HEK293T (cell line): ENCODE data around the gene TBL1X.

ENCODE experiments used
- CTCF ChIA-PET: fragments of 350-600 bp; formaldehyde crosslinking; extraction: SDS; loops from one replicate; lab custom pipeline; 2021; ENCODE audit warnings: antibody characterized with exemption, inconsistent platforms; lab: Yijun Ruan, JAX
- POLR2A ChIA-PET: fragments of 350-600 bp; formaldehyde crosslinking; extraction: SDS; loops from one replicate; lab custom pipeline; 2020; ENCODE audit warnings: antibody characterized with exemption, inconsistent platforms; lab: Yijun Ruan, JAX
- DNase-seq: peaks from one replicate; pipeline ENCODE4 v3.0.0; 2012; ENCODE audit warnings: mixed read lengths; ENCODE audit errors: extremely low spot score
- ARNT ChIP-seq: fragments of 450-650 bp; IDR thresholded peaks from 2 replicates; pipeline ENCODE4 v1.6.1; 2017; ENCODE audit warnings: mild to moderate bottlenecking
- BHLHE40 ChIP-seq: fragments of 450-650 bp; IDR thresholded peaks from 2 replicates; pipeline ENCODE4 v1.6.1; 2016; ENCODE audit warnings: mild to moderate bottlenecking, moderate library complexity, borderline replicate concordance
- CTBP1 ChIP-seq: fragments of 450-650 bp; IDR thresholded peaks from 2 replicates; pipeline ENCODE4 v1.6.1; 2016; ENCODE audit warnings: borderline replicate concordance
- ELF4 ChIP-seq: fragments of 450-650 bp; IDR thresholded peaks from 2 replicates; pipeline ENCODE4 v1.6.1; 2017; ENCODE audit warnings: antibody characterized with exemption
- FOXA1 ChIP-seq: fragments of 450-650 bp; IDR thresholded peaks from 2 replicates; pipeline ENCODE4 v1.6.1; 2016; ENCODE audit warnings: mild to moderate bottlenecking
- FOXK2 ChIP-seq: fragments of 450-650 bp; IDR thresholded peaks from 2 replicates; pipeline ENCODE4 v1.6.1; 2016; ENCODE audit warnings: mild to moderate bottlenecking
- FOXM1 ChIP-seq: fragments of 450-650 bp; IDR thresholded peaks from 2 replicates; pipeline ENCODE4 v1.6.1; 2017; ENCODE audit warnings: mild to moderate bottlenecking, borderline replicate concordance
- HDGF ChIP-seq: fragments of 450-650 bp; IDR thresholded peaks from 2 replicates; pipeline ENCODE4 v1.6.1; 2017; ENCODE audit warnings: antibody characterized with exemption, borderline replicate concordance
- L3MBTL2 ChIP-seq: fragments of 450-650 bp; conservative IDR thresholded peaks from 2 replicates; pipeline ENCODE4 v1.6.1; 2016; ENCODE audit warnings: mild to moderate bottlenecking
- LEF1 ChIP-seq: fragments of 450-650 bp; IDR thresholded peaks from 2 replicates; pipeline ENCODE4 v1.6.1; 2017; ENCODE audit warnings: mild to moderate bottlenecking, borderline replicate concordance
- NFRKB ChIP-seq: fragments of 450-650 bp; IDR thresholded peaks from 2 replicates; pipeline ENCODE4 v1.6.1; 2016; ENCODE audit warnings: mild to moderate bottlenecking, moderate library complexity
- PKNOX1 ChIP-seq: fragments of 450-650 bp; IDR thresholded peaks from 2 replicates; pipeline ENCODE4 v1.6.1; 2016
- SP1 ChIP-seq: fragments of 450-650 bp; IDR thresholded peaks from 2 replicates; pipeline ENCODE4 v1.6.1; 2017
- SUZ12 ChIP-seq: fragments of 450-650 bp; IDR thresholded peaks from 2 replicates; pipeline ENCODE4 v1.6.1; 2016; ENCODE audit warnings: mild to moderate bottlenecking
- TARDBP ChIP-seq: fragments of 450-650 bp; IDR thresholded peaks from 2 replicates; pipeline ENCODE4 v1.6.1; 2016
- ZNF384 ChIP-seq: fragments of 450-650 bp; IDR thresholded peaks from 2 replicates; pipeline ENCODE4 v1.6.1; 2016

The TBL1X gene

GRCh38 chrX:9707306-9708033 lies 242.6 kb downstream of the TBL1X start:
- DNase-seq, result no peak
- CTCF ChIA-PET, result interaction anchor here (0.6 kb wide), 1 partner anchor 732 kb away, joined by 3 read pairs; no protein-coding TSS in a partner anchor
- TF ChIP-seq ARNT (no peak), L3MBTL2 (no peak), CTBP1 (no peak), ZNF384 (no peak), FOXK2 (no peak), FOXA1 (no peak), SUZ12 (no peak), SP1 (no peak), TARDBP (no peak), FOXM1 (no peak), PKNOX1 (no peak), ELF4 (no peak), HDGF (no peak), NFRKB (no peak), LEF1 (no peak), BHLHE40 (no peak)
- POLR2A ChIA-PET, result interaction anchor here (1.0 kb wide), 1 partner anchor 244 kb away, joined by 3 read pairs; no protein-coding TSS in a partner anchor

- CTCF ChIA-PET, result no interaction called here
- DNase-seq, result no peak
- POLR2A ChIA-PET, result interaction anchor here (1.0 kb wide), 1 partner anchor 245 kb away, joined by 3 read pairs; no protein-coding TSS in a partner anchor
- TF ChIP-seq ZNF384 (no peak), L3MBTL2 (no peak), CTBP1 (no peak), BHLHE40 (no peak), SP1 (no peak), ELF4 (no peak), SUZ12 (no peak), FOXK2 (no peak), PKNOX1 (no peak)
Measured at GRCh38 chrX:9708086-9708485, 243.2 kb downstream of the TBL1X start.

GRCh38 chrX:9708923-9709553 lies 244.2 kb downstream of the TBL1X start:
- TF ChIP-seq LEF1 (peak; percentile 73; the same call in 1 of the 2 replicates), FOXA1 (no peak), BHLHE40 (no peak), PKNOX1 (no peak), SP1 (no peak)
- CTCF ChIA-PET, result no interaction called here
- peak; percentile 80 for DNase-seq

GRCh38 chrX:9710332-9710731 lies 245.5 kb downstream of the TBL1X start:
- TF ChIP-seq TARDBP (no peak), NFRKB (no peak), LEF1 (no peak), ZNF384 (no peak), CTBP1 (no peak), PKNOX1 (no peak), SP1 (no peak)
- no peak for DNase-seq
- POLR2A ChIA-PET, result no interaction called here
- CTCF ChIA-PET, result interaction anchor here (0.7 kb wide), 1 partner anchor 625 kb away, joined by 3 read pairs; no protein-coding TSS in a partner anchor

More at GRCh38 chrX:9708923-9709553, 244.2 kb downstream of the TBL1X start:
- POLR2A ChIA-PET, result no interaction called here

GRCh38 chrX:9717376-9717775 lies 252.5 kb downstream of the TBL1X start:
- ChIA-PET POLR2A (no interaction called here), CTCF (no interaction called here)
- TF ChIP-seq SP1 (no peak), ELF4 (no peak), SUZ12 (no peak), FOXM1 (no peak)
- no peak for DNase-seq

- POLR2A ChIA-PET, result no interaction called here
- DNase-seq, result no peak
- CTCF ChIA-PET, result no interaction called here
- TF ChIP-seq SP1 (no peak), TARDBP (no peak), FOXA1 (no peak), ELF4 (no peak), ZNF384 (no peak), ARNT (no peak), L3MBTL2 (no peak), FOXM1 (no peak), LEF1 (no peak), BHLHE40 (no peak), PKNOX1 (no peak), FOXK2 (no peak), HDGF (no peak), NFRKB (no peak)
Measured at GRCh38 chrX:9724711-9725110, 259.9 kb downstream of the TBL1X start.
